Astrocyte (in vitro differentiated cells and primary cell): Measurements from ENCODE around the gene ARHGAP6.

Source experiments
- EZH2 ChIP-seq: IDR thresholded peaks from 2 replicates; pipeline ENCODE4 v1.6.1; 2012; ENCODE audit warnings: mild to moderate bottlenecking, low read length, inconsistent platforms; ENCODE audit not compliant: insufficient read depth
- TF ChIP-seq, protein P1 (sequence below): IDR thresholded peaks from 2 replicates; pipeline ENCODE4 v1.5.1; 2011; ENCODE audit warnings: low read depth, mild to moderate bottlenecking, inconsistent platforms, low read length, moderate library complexity; ENCODE audit not compliant: insufficient read depth

DNA sequence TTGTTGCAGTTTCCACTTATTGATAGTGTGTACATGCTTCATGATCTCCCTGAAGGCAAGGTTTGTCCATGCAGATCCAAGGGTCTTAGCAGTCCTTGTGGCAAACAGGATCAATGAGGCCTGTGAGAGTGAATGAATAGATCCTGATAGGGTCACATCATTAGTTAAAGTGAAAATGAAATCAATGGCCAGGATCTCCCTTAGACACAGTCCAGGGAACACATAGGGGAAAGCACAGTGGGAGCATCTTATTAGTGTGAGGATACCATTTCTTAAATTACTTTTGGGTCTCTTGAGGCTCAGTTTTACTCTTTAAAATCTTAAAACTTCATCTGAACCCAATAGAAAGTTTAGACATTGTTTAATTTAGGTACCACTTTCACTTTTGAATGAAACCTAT is 59.3 kb downstream of the ARHGAP6 start:
- TF ChIP-seq, protein P1, sequence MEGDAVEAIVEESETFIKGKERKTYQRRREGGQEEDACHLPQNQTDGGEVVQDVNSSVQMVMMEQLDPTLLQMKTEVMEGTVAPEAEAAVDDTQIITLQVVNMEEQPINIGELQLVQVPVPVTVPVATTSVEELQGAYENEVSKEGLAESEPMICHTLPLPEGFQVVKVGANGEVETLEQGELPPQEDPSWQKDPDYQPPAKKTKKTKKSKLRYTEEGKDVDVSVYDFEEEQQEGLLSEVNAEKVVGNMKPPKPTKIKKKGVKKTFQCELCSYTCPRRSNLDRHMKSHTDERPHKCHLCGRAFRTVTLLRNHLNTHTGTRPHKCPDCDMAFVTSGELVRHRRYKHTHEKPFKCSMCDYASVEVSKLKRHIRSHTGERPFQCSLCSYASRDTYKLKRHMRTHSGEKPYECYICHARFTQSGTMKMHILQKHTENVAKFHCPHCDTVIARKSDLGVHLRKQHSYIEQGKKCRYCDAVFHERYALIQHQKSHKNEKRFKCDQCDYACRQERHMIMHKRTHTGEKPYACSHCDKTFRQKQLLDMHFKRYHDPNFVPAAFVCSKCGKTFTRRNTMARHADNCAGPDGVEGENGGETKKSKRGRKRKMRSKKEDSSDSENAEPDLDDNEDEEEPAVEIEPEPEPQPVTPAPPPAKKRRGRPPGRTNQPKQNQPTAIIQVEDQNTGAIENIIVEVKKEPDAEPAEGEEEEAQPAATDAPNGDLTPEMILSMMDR, result no peak
- TF ChIP-seq EZH2, result no peak
